Fibroblast of skin of left biceps (primary cell): Measurements from ENCODE around the gene MEIG1.
"Not testable (repeated sequence)": the region's sequence is repeated elsewhere in the genome, so short reads cannot be mapped to it uniquely, and the experiment has no call there.

Source experiments
- DNase-seq, 2 experiments: peaks; one replicate each; pipeline ENCODE4 v3.0.0-alpha.2; 2013; ENCODE audit warnings: low read depth in 2 of 2

The MEIG1 gene

GRCh38 chr10:14954934-14955333 lies 4.3 kb upstream of the MEIG1 start:
- DNase-seq, result no peak

GRCh38 chr10:14958872-14959220 lies 342 bp upstream of the MEIG1 start:
- DNase-seq, result no peak

- no peak for DNase-seq
Observed at GRCh38 chr10:14967897-14968296, 8.7 kb downstream of the MEIG1 start.

GRCh38 chr10:14971867-14972448 lies 12.8 kb downstream of the MEIG1 start:
- DNase-seq, result no peak

GRCh38 chr10:14974153-14974998 lies 15.2 kb downstream of the MEIG1 start:
- DNase-seq, result not testable (repeated sequence)

DNA sequence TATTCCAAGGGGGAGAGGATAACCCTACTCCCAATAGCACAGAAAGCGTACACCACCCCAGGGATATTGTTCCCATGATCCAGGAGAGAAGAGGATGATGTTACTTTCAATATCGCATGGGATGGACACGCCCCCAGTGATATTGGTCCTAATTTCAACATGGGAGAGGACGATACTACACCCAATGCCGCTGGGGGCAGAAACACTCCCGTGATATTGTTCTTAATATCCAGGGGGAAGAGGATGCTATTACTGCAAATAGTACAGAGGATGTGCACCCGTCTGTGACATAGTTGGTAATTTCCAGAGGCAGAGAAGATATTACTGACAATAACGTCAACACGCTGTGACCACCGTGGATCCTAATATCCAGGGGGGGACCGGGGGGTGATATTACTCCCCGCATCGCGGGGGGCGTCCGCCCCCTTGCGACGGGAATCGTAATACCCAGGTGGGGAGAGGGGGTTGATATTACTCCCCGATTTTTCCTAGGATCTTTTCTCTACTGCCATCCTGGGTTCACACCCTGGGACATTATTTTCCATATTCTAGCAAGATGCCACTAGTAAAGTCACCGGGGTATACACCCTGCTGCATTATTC lies 16.6 kb downstream of the MEIG1 start:
- DNase-seq, result no peak

DNA sequence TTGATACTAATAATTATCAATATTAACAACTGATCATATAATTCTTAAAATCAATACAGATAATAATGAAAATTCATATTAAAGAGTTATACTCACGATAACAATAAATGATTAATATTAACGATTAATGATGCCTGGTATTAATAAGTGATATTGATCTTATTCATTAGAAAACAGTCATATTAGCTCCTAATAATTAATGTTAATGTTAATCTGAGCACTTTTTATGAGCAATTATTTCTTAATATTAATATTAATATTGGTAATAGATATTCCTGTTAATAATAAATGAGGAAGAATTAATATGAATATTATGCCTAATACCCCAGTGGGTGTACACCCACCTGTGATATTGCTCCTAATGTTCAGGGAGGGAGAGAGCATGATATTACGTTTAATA lies 23.6 kb downstream of the MEIG1 start:
- no peak for DNase-seq

DNA sequence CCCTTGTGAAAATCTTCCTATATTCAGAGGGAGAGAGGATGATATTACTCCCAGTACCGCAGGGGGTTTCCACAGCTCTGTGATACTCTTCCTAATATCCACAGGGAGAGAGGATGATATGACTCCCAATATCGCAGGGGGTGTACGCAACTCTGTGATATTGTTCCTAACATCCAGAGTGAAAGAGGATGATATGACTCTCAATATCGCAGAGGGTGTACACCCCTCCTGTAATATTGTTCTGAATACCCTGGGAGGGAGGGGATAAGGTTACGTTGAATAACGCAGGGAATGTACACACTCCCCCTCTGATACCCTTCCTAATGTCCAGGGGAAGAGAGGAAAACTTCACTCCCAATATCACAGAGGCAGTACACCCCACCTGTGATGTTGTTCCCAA lies 30.4 kb downstream of the MEIG1 start:
- DNase-seq, result not testable (repeated sequence)

GRCh38 chr10:14991035-14991749 lies 32.0 kb downstream of the MEIG1 start:
- not testable (repeated sequence) for DNase-seq

GRCh38 chr10:14992336-14992735 lies 33.1 kb downstream of the MEIG1 start:
- DNase-seq, result not testable (repeated sequence)

- DNase-seq, result not testable (repeated sequence)
Observed at GRCh38 chr10:14993500-14994455, 34.6 kb downstream of the MEIG1 start.

DNA sequence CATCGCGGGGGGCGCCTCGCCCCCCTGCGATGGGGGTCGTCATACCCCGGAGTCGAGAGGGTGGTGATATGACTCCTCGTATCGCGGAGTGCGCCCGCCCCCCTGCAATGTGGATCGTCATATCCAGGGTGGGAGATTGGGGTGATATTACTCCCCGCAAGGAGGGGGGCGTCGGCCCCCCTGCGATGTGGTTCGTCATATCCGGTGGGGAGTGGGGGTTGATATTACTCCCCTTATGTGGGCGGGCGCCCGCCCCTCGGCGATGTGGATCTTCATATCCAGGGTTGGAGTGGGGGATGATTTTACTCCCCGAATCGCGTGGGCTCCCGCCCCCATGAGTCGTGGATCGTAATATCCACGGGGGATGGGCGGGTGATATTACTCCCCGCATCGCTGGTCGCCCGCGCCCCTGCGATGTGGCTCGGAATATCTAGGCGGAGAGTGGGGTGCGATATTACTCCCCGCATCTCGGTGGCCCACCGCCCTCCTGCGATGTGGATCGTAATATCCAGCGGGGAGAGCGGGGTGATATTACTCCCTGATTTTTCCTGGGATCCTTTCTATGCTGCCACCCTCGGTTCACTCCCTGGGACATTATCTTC lies 36.9 kb downstream of the MEIG1 start:
- DNase-seq, result no peak

- not testable (repeated sequence) for DNase-seq
Observed at GRCh38 chr10:15013530-15013929, 54.3 kb downstream of the MEIG1 start.

GRCh38 chr10:15015451-15015850 lies 56.3 kb downstream of the MEIG1 start:
- DNase-seq, result no peak

DNA sequence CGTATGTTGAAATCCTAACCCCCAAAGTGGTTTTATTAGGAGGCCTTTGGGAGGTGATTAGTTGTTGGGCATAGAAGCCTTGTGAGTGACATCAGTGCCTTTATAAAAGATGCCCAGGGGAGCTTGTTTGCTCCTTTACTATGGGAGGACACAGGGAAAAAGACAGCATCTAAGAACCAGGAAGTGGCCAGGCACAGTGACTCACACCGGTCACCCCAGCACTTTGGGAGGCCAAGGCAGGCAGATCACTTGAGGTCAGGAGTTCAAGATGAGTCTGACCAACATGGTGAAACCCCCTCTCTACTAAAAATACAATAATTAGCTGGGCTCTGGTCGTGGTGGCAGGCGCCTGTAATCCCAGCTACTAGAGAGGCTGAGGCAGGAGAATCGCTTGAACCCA lies 61.8 kb downstream of the MEIG1 start:
- DNase-seq, result not testable (repeated sequence)
